Keratinocyte (primary cell): Measurements from ENCODE around the gene NT5M. TPM values are rescaled to one million over a fixed set of nuclear protein-coding genes. Genes with fewer than 3 reads are reported as not detected.

ENCODE experiments used
- DNase-seq: peaks from one replicate; pipeline ENCODE4 v3.0.0-alpha.2; 2011; ENCODE audit warnings: low read depth, missing footprints, low spot score
- FAIRE-seq: peaks from 2 replicates; lab custom pipeline; 2011; peaks lifted over from hg19 to GRCh38; lab: Jason Lieb, UNC
- H2AFZ ChIP-seq: 2 replicates; pipeline ENCODE4 v1.6.0; 2012; ENCODE audit warnings: low read length, control low read depth, inconsistent platforms; ENCODE audit not compliant: control insufficient read depth
- H3K27ac ChIP-seq: 2 replicates; pipeline ENCODE4 v1.5.1; 2011; ENCODE audit warnings: low read length; ENCODE audit not compliant: control insufficient read depth, insufficient read depth
- H3K27me3 ChIP-seq: 3 replicates; pipeline ENCODE4 v1.6.0; 2011; ENCODE audit warnings: low read length; ENCODE audit not compliant: control insufficient read depth, insufficient read depth; ENCODE audit errors: extremely low read depth
- H3K36me3 ChIP-seq, 2 experiments: 2 replicates in 1 of 2; 3 replicates in 1 of 2; pipeline ENCODE4 v1.5.1; 2011; ENCODE audit warnings: low read length in 2 of 2, mild to moderate bottlenecking in 1 of 2; ENCODE audit not compliant: control insufficient read depth in 2 of 2, insufficient read depth in 2 of 2; ENCODE audit errors: extremely low read depth in 1 of 2
- H3K4me1 ChIP-seq: 3 replicates; pipeline ENCODE4 v1.5.1; 2011; ENCODE audit warnings: low read length; ENCODE audit not compliant: control insufficient read depth, insufficient read depth; ENCODE audit errors: extremely low read depth
- H3K4me2 ChIP-seq: 3 replicates; pipeline ENCODE4 v1.6.0; 2011; ENCODE audit warnings: low read depth, low read length; ENCODE audit not compliant: control insufficient read depth, insufficient read depth; ENCODE audit errors: extremely low read depth
- H3K4me3 ChIP-seq, 3 experiments: fragments of 200-600 bp in 1 of 3; sonication (generic) in 1 of 3; 2 replicates in 2 of 3; 3 replicates in 1 of 3; pipeline ENCODE4 v1.5.1; 2011 to 2016; ENCODE audit warnings: low read length in 3 of 3, mild to moderate bottlenecking in 3 of 3, control low read depth in 2 of 3, inconsistent platforms in 1 of 3, low read depth in 1 of 3, mixed read lengths in 1 of 3, mixed run types in 1 of 3, moderate library complexity in 1 of 3; ENCODE audit not compliant: control insufficient read depth in 2 of 3, insufficient read depth in 2 of 3; ENCODE audit errors: extremely low read depth in 1 of 3
- H3K79me2 ChIP-seq: 2 replicates; pipeline ENCODE4 v1.6.0; 2012; ENCODE audit warnings: low read length; ENCODE audit not compliant: control insufficient read depth, insufficient read depth
- H3K9ac ChIP-seq: 3 replicates; pipeline ENCODE4 v1.6.0; 2011; ENCODE audit warnings: low read length; ENCODE audit not compliant: control insufficient read depth, insufficient read depth; ENCODE audit errors: extremely low read depth
- H3K9me1 ChIP-seq: 3 replicates; pipeline ENCODE4 v1.6.0; 2011; ENCODE audit warnings: low read length; ENCODE audit not compliant: control insufficient read depth, insufficient read depth; ENCODE audit errors: extremely low read depth
- H3K9me3 ChIP-seq: 2 replicates; pipeline ENCODE4 v1.5.1; 2012; ENCODE audit warnings: low read depth, low read length; ENCODE audit not compliant: control insufficient read depth
- H4K20me1 ChIP-seq: 3 replicates; pipeline ENCODE4 v1.6.0; 2011; ENCODE audit warnings: low read length; ENCODE audit not compliant: control insufficient read depth, insufficient read depth; ENCODE audit errors: extremely low read depth
- EZH2 ChIP-seq: IDR thresholded peaks from one replicate; pipeline ENCODE4 v1.6.1; 2012; ENCODE audit warnings: inconsistent platforms, mild to moderate bottlenecking, low read length, moderate library complexity
- dilution Hi-C: fragments of 300-500 bp; cut with MboI; formaldehyde crosslinking; loops from one replicate; pipeline ENCODE4 v1.7.0; 2020; ENCODE audit warnings: low sequenced_read_pairs; ENCODE audit not compliant: extremely low pct_ligation_motif_present
- polyA minus RNA-seq, 3 experiments: library from RNA; depleted of rRNA, polyadenylated mRNA; stranded (reverse); fragments of >200 nt; gene quantifications; 1 replicate in 1 of 3; 2 replicates in 1 of 3; 3 replicates in 1 of 3; pipeline ENCODE4 v1.2.3, GENCODE V29; 2011
- polyA plus RNA-seq, 5 experiments: library from polyadenylated mRNA; depleted of rRNA in 3 of 5; stranded (reverse) in 3 of 5; stranded (forward) in 1 of 5; unstranded in 1 of 5; fragments of >200 nt; gene quantifications; 1 replicate in 1 of 5; 2 replicates in 3 of 5; 3 replicates in 1 of 5; pipeline versions ENCODE4 v1.2.1 to v1.2.3, GENCODE V29; 2011 to 2012; ENCODE audit warnings: missing spikeins in 2 of 5, low read depth in 1 of 5, low replicate concordance in 1 of 5
- TF ChIP-seq, protein P1 (sequence below), 3 experiments: IDR thresholded peaks in 1 of 3; conservative IDR thresholded peaks in 1 of 3; optimal IDR thresholded peaks in 1 of 3; 2 replicates in 2 of 3; 3 replicates in 1 of 3; pipeline versions ENCODE3 to v1.5.1; 2011; ENCODE audit warnings: low read length in 3 of 3, mild to moderate bottlenecking in 3 of 3, moderate library complexity in 2 of 3, control low read depth in 1 of 3, inconsistent platforms in 1 of 3; ENCODE audit not compliant: insufficient read depth in 2 of 3; ENCODE audit errors: extremely low read depth in 1 of 3

Gene NT5M
- polyA plus RNA-seq: 0.16 to 0.36 TPM (median 0.20 TPM) in 3 replicates
- 0.31 TPM for polyA plus RNA-seq (2011; ENCODE audit: low read depth)
- polyA plus RNA-seq (2011; cell fraction: cytosol; rRNA removed): 0.19 and 0.55 TPM in 2 replicates
- polyA plus RNA-seq (2011; cell fraction: nucleus; rRNA removed): 0.25 and 0.35 TPM in 2 replicates
- 0.26 and 1.1 TPM in 2 replicates for polyA plus RNA-seq (2012; ENCODE audit: low replicate concordance)
- 0.38 to 0.95 TPM in 2 of 3 replicates, not detected in the other for polyA minus RNA-seq
- polyA minus RNA-seq (2011; cell fraction: cytosol; rRNA and poly(A)+ RNA removed): not detected
- polyA minus RNA-seq (2011; cell fraction: nucleus; rRNA and poly(A)+ RNA removed): not detected in 2 replicates

DNA sequence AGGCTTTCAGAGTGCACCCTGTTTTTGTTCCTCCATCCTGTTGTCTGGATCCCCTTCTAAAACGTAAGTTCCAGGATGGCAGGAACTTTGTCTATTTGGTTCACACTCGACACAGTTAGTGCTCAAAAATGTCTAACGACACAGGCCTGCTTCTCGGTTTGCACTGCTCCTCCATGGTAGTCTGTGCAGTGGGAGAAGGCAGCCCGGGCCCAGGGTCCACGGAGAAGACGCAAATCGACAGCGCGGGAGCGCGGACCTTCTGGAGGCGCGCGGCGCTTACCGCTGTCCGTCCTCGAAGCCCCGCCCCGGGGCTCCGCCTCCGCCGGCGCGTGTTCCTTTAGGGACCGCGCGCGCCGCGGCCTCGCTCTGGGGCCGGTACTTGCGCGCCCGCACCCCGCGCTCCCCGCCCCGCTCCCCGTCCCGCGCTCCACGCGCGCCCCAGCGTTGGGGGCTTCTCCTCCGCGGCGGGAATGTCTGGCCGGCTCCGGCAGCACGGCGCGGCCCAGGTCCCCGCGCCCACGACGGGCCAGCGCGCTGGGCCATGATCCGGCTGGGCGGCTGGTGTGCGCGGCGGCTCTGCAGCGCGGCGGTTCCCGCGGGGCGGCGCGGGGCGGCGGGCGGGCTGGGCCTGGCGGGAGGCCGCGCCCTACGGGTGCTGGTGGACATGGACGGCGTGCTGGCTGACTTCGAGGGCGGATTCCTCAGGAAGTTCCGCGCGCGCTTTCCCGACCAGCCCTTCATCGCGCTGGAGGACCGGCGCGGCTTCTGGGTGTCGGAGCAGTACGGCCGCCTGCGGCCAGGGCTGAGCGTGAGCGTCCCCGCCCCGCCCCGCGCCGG lies at the start of gene NT5M:
TSS of gene NT5M (plus strand) at position 364 of the 837 bp plus-strand sequence. CDS start at position 542, 178 bp downstream.
- FAIRE-seq (no peak), DNase-seq (no peak)

GRCh38 chr17:17253406-17253805 lies 49.8 kb upstream of the NT5M start:
- Histone ChIP-seq H3K9me1 (no peaks in the 10 kb centered on the region), H3K9me3 (no peaks in the 10 kb centered on the region), H4K20me1 (no peaks in the 10 kb centered on the region), H3K4me1 (no peaks in the 10 kb centered on the region), H3K9ac (no peak overlapping the region), H2AFZ (no peak overlapping the region), H3K4me3 (no peak overlapping the region), H3K27me3 (no peaks in the 10 kb centered on the region), H3K36me3 (peaks cover 21 to 26% of the 10 kb centered on the region in 2 experiments), H3K27ac (no peak overlapping the region), H3K79me2 (no peaks in the 10 kb centered on the region), H3K4me2 (no peak overlapping the region)
- dilution Hi-C loops: no loop called here
- FAIRE-seq: no peak
- no peak for TF ChIP-seq EZH2
- TF ChIP-seq, protein P1, sequence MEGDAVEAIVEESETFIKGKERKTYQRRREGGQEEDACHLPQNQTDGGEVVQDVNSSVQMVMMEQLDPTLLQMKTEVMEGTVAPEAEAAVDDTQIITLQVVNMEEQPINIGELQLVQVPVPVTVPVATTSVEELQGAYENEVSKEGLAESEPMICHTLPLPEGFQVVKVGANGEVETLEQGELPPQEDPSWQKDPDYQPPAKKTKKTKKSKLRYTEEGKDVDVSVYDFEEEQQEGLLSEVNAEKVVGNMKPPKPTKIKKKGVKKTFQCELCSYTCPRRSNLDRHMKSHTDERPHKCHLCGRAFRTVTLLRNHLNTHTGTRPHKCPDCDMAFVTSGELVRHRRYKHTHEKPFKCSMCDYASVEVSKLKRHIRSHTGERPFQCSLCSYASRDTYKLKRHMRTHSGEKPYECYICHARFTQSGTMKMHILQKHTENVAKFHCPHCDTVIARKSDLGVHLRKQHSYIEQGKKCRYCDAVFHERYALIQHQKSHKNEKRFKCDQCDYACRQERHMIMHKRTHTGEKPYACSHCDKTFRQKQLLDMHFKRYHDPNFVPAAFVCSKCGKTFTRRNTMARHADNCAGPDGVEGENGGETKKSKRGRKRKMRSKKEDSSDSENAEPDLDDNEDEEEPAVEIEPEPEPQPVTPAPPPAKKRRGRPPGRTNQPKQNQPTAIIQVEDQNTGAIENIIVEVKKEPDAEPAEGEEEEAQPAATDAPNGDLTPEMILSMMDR (optimal IDR thresholded peaks at IDR 0.05 in 1 of 3, IDR thresholded peaks at IDR 0.05 in 1 of 3, conservative IDR thresholded peaks at IDR 0.05 in 1 of 3; ENCODE audit: extremely low read depth in 1 of 3, insufficient read depth in 2 of 3, low read length in 3 of 3): no peak
- DNase-seq: no peak

More for the DNA sequence above, at the start of gene NT5M:
- peak within 1 kb of the TSS; percentile 44 to 71 (median 58) for H3K4me3 ChIP-seq
- no peaks in the 10 kb centered on the region for H3K9me3 ChIP-seq
- dilution Hi-C loops: no loop called here
- peak within 1 kb of the TSS; percentile 88 for H2AFZ ChIP-seq
- no peak for TF ChIP-seq EZH2
- TF ChIP-seq, protein P1 (optimal IDR thresholded peaks at IDR 0.05 in 1 of 3, IDR thresholded peaks at IDR 0.05 in 1 of 3, conservative IDR thresholded peaks at IDR 0.05 in 1 of 3; ENCODE audit: extremely low read depth in 1 of 3, insufficient read depth in 2 of 3, low read length in 3 of 3): no peak
- H3K27ac ChIP-seq: peak within 1 kb of the TSS; percentile 2
- H4K20me1 ChIP-seq: no peaks in the 10 kb centered on the region
- peaks cover 2% of the 10 kb centered on the region for H3K4me1 ChIP-seq
- no peaks in the 10 kb centered on the region for H3K9me1 ChIP-seq
- no peaks in the 10 kb centered on the region for H3K36me3 ChIP-seq
- peaks cover 3% of the 10 kb centered on the region for H3K27me3 ChIP-seq
- peak within 1 kb of the TSS; percentile 89 for H3K4me2 ChIP-seq
- H3K9ac ChIP-seq: peak within 1 kb of the TSS; percentile 54
- no peaks in the 10 kb centered on the region for H3K79me2 ChIP-seq
